Measurements from ENCODE around the gene TRAPPC13.

- TF ChIP-seq EZH2 (IDR thresholded peaks at IDR 0.05) (no peak), EZH2phosphoT487 (IDR thresholded peaks at IDR 0.05) (no peak)
- TF ChIP-seq, protein P1, sequence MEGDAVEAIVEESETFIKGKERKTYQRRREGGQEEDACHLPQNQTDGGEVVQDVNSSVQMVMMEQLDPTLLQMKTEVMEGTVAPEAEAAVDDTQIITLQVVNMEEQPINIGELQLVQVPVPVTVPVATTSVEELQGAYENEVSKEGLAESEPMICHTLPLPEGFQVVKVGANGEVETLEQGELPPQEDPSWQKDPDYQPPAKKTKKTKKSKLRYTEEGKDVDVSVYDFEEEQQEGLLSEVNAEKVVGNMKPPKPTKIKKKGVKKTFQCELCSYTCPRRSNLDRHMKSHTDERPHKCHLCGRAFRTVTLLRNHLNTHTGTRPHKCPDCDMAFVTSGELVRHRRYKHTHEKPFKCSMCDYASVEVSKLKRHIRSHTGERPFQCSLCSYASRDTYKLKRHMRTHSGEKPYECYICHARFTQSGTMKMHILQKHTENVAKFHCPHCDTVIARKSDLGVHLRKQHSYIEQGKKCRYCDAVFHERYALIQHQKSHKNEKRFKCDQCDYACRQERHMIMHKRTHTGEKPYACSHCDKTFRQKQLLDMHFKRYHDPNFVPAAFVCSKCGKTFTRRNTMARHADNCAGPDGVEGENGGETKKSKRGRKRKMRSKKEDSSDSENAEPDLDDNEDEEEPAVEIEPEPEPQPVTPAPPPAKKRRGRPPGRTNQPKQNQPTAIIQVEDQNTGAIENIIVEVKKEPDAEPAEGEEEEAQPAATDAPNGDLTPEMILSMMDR (IDR thresholded peaks at IDR 0.05) = no peak
Observed at GRCh38 chr5:65612298-65612907, 12.4 kb upstream of the TRAPPC13 start.

Data from neural progenitor cell (in vitro differentiated cells).